GM12878 (cell line): ENCODE data around the gene COPS3.

Experiments used
- BHLHE40 ChIP-seq, 2 experiments: fragments of 450-650 bp in 1 of 2; IDR thresholded peaks; 2 replicates each; pipeline ENCODE4 v1.6.1; 2011 to 2017; ENCODE audit warnings: low read depth in 2 of 2, borderline replicate concordance in 1 of 2, improper control_type of control experiment in 1 of 2, low read length in 1 of 2, mild to moderate bottlenecking in 1 of 2
- CEBPB ChIP-seq, 2 experiments: fragments of 150-350 bp in 1 of 2; IDR thresholded peaks; 2 replicates each; pipeline ENCODE4 v1.6.1; 2012 to 2014; ENCODE audit warnings: low read depth in 2 of 2, low read length in 2 of 2, borderline replicate concordance in 1 of 2, inconsistent platforms in 1 of 2
- CHD4 ChIP-seq: fragments of 200-600 bp; sonication (generic); IDR thresholded peaks from 2 replicates; pipeline ENCODE4 v1.6.1; 2016; ENCODE audit warnings: mild to moderate bottlenecking
- CREM ChIP-seq: IDR thresholded peaks from 2 replicates; pipeline ENCODE4 v1.6.1; 2014; ENCODE audit warnings: antibody characterized with exemption, low read depth
- CTCF ChIP-seq, 3 experiments: IDR thresholded peaks in 2 of 3; conservative IDR thresholded peaks in 1 of 3; 2 replicates each; pipeline ENCODE4 v1.5.1; 2011; ENCODE audit warnings: low read depth in 3 of 3, low read length in 3 of 3, mild to moderate bottlenecking in 3 of 3, control low read depth in 2 of 3, moderate library complexity in 2 of 3, inconsistent platforms in 1 of 3, mixed read lengths in 1 of 3; ENCODE audit not compliant: control insufficient read depth in 2 of 3, insufficient read depth in 1 of 3; ENCODE audit errors: extremely low read depth in 1 of 3
- EGR1 ChIP-seq, 2 experiments: IDR thresholded peaks; 1 replicate in 1 of 2; 2 replicates in 1 of 2; pipeline ENCODE4 v1.6.1; 2011 to 2012; ENCODE audit warnings: low read depth in 2 of 2, low read length in 2 of 2, borderline replicate concordance in 1 of 2, mild to moderate bottlenecking in 1 of 2, moderate library complexity in 1 of 2
- EP300 ChIP-seq, 2 experiments: fragments of 150-350 bp in 1 of 2; IDR thresholded peaks; 2 replicates each; pipeline ENCODE4 v1.6.1; 2011 to 2012; ENCODE audit warnings: low read depth in 2 of 2, low read length in 2 of 2, borderline replicate concordance in 1 of 2, improper control_type of control experiment in 1 of 2, inconsistent platforms in 1 of 2; ENCODE audit not compliant: control insufficient read depth in 1 of 2
- FOXK2 ChIP-seq: fragments of 450-650 bp; IDR thresholded peaks from 2 replicates; pipeline ENCODE4 v1.6.1; 2017; ENCODE audit warnings: mild to moderate bottlenecking, moderate library complexity

- TF ChIP-seq EGR1 (IDR thresholded peaks at IDR 0.05; ENCODE audit: borderline replicate concordance in 1 of 2, low read depth in 2 of 2, low read length in 2 of 2) (no peak), CTCF (IDR thresholded peaks at IDR 0.05 in 2 of 3, conservative IDR thresholded peaks at IDR 0.05 in 1 of 3; ENCODE audit: control insufficient read depth in 2 of 3, extremely low read depth in 1 of 3, insufficient read depth in 1 of 3, low read depth in 3 of 3, low read length in 3 of 3) (no peak), BHLHE40 (IDR thresholded peaks at IDR 0.05; ENCODE audit: borderline replicate concordance in 1 of 2, low read depth in 2 of 2, low read length in 1 of 2) (no peak), EP300 (IDR thresholded peaks at IDR 0.05; ENCODE audit: borderline replicate concordance in 1 of 2, control insufficient read depth in 1 of 2, low read depth in 2 of 2, low read length in 2 of 2) (no peak), CHD4 (no peak), CREM (no peak), FOXK2 (no peak), CEBPB (IDR thresholded peaks at IDR 0.05; ENCODE audit: borderline replicate concordance in 1 of 2, low read depth in 2 of 2, low read length in 2 of 2) (no peak)
Measured at GRCh38 chr17:17328251-17328650, 47.2 kb upstream of the COPS3 start.
